NCI-H2029 treated with DMSO at 0.1 percent for 48 hours (cell line): Measurements from ENCODE around the gene SMARCAD1.

Experiments used
- DNase-seq: peaks from one replicate; lab custom pipeline; 2025; lab: John Stamatoyannopoulos, UW

The SMARCAD1 gene

DNA sequence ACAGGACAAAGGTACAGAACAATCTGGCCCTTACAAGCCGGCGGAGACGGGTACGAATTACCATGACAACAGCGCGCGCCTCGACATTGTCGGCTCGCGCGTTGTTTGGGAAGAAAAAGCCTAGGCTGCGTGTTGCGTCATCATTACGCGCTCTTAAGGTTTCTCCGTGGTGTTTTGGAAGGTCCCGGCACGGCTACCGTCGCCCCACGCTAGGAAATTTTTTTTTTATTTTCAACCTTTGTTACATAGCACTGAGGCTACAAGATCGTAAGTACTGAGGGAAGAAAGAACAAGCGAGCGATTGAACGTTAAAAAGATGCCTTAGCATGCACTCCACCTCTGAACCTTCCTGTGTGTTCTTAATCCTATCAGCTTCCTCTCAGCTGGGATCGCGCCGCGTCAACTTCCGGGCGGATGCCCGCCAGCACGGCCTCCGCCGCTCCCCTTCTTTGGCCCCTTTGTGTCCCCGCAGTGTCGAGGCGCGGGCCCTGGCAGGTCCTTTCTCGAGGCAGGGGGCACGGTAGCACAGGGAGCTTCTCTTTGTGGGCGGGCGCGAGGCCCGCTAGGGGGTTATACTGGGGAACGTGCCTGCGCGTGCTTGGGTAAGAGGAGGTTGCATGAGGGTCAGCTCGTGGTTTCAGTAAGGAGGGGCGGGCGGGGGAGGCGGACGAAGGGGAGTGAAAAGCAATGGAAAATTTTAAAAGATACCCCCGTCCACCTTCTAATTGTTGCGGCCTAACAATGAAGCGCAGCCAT, at the start of gene SMARCAD1:
TSS of gene SMARCAD1 (plus strand) at position 397 of the 756 bp plus-strand sequence. CDS start 530 bp downstream, outside the sequence.
- peak; percentile 88 for DNase-seq

DNA sequence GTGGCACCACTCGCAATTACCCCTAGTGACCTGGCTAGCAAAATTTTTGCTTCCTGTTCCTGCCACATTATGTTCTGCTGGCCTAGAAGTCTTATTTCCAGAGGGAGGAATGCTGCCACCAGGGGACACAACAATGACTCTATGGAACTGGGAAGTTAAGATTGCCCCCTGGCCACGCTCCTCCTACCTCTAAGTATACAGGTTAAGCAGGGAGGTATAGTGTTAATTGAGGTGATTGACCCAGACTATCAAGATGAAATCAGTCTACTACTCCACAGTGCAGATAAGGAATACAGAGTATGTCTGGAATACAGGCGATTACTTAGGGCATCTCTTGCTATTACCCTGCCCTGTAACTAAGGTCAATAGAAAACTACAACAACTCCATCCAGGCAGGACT, 48.8 kb upstream of the SMARCAD1 start:
- DNase-seq: no peak

DNA sequence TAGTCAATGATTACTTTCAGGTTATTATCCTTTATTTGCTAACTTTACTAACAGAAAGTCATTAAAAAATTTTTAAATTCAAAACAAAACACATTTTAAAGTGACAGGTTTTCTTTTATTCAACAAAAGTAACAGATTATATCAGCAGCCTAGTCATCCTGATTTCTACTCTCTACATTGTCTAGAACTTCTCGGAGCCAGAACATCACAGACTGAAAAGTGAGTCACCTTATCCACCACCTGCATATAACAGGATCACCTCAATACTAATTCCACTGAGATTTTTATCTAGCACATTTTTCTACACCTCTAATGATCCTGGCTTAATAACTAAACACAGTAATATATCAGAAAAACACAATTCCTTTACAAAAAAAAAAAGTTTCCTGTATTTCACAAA, 47.9 kb upstream of the SMARCAD1 start:
- no peak for DNase-seq

DNA sequence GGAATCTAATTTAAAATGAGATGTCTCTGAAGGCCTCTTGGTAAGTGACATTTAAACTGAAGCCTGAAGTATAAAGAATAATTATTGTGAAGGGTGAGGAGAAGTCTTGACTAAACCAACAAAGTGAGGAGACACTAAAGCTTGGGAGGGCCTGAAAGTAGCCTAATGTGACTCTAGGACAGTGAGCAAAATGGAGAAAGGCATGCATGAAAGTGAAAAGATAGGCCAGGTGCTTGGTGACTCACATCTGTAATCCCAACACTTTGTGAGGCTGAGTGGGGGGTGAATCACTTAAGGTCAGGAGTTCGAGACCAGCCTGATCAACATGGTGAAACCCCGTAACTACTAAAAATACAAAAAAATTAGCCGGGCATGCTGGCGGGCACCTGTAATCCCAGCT, 46.9 kb upstream of the SMARCAD1 start:
- DNase-seq: no peak

DNA sequence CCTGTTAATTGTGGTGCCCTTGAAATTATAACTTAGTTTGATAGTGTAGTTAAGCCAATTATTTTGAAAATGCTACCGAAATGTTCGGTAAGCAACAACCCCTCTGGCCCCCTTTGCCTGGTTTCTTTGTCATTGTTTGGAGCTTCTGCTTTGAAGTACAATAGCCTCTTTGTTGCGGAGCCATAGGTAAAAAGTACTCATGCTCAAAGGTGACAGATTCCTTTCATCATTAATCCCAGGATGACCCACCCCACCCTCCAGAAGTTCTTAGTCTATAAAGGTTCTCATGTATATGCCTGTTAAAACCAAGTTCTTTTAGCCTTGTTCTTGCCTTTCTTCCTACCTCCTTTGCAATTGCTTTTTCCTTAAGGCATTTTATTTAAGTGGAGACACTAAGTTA, 42.4 kb upstream of the SMARCAD1 start:
- DNase-seq: no peak

GRCh38 chr4:94168321-94168720, 39.3 kb upstream of the SMARCAD1 start:
- DNase-seq: no peak

DNA sequence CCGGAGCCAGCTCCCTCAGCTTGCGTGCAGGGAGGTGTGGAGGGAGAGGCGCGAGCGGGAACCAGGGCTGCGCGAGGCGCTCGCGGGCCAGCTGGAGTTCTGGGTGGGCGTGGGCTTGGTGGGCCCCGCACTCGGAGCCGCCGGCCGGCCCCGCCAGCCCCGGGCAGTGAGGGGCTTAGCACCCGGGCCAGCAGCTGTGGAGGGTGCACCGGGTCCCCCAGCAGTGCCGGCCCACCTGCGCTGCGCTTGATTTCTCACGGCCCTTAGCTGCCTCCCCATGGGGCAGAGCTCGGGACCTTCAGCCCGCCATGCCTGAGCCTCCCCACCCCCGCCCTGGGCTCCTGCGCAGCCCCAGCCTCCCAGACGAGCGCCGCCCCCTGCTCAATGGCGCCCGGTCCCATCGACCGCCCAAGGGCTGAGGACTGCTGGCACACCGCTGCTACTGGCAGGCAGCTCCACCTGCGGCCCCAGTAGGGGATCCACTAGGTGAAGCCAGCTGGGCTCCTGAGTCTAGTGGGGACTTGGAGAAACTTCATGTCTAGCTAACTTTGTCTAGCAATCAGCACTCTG, 37.8 kb upstream of the SMARCAD1 start:
- no peak for DNase-seq

GRCh38 chr4:94171616-94172015, 36.0 kb upstream of the SMARCAD1 start:
- no peak for DNase-seq

DNA sequence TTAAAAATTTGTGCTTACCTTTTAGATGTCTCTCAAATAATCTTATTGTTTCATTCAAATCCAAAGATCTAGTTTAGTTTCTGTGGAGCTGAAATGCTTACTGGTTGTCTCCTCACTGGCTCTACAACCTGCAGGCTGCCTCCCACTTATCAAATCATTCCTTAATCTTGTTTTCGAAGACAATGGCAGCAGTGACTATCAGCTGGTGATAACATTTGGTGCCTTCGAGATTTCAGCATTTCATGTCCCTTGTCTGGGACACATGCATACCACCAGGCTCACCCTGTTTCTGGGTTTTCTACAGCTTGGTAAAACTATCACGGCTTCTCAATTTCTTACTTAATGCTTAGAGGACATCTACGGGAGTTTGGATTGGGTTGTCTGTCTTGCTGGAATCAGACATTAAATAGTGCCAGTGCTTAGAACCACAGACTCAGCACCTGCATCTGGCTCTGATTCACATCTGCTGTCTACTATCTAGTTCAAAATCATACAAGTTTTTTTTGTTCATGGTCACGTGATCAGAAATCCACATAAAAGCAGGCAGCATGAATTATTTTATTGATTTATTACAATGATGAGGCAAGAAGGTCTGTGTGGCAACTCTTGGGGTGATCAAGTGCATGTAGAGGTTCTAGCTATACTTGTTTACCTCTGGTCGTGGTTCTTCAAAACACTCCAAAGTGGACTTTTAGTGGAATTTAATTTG, 32.0 kb upstream of the SMARCAD1 start:
- no peak for DNase-seq

GRCh38 chr4:94177822-94178221, 29.8 kb upstream of the SMARCAD1 start:
- DNase-seq: no peak

DNA sequence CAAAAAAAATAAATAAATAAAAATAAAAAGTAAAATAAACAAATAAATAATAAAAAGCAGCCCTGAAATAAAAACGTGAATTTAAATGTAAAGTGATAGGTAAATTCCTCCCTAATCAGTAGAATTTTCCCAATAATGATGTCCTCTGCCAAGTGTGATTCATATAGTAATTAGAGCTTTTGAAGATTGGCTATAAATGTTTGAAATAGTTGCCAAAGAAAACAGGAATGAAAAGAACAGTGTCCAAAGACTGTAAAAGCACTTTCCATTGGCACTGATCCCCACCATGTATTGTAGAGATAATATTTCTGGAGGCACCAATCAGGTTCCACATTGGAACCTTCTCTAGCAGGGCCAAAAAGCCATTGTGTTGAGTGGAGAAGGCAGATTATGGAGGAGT, 25.9 kb upstream of the SMARCAD1 start:
- no peak for DNase-seq

DNA sequence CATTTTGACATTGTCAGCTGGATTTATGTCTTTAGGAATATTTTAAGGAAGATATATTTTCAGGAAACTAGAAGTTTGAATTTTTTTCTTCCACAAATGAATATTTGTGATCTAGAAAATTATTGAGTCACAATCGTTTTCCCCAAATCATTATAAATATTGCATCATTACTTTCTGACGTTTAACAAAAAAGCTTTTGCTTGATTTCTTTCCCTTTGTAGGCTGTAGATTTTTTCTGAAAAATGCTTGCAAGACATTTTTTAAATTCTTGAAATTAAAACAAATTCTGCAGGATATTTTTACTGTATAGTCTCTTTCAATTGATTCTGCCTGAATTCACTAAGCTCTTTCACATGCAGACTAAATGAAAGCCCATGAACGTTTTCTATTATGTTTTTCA, 4.9 kb upstream of the SMARCAD1 start:
- DNase-seq: no peak

GRCh38 chr4:94208266-94208665, 601 bp downstream of the SMARCAD1 start:
- no peak for DNase-seq

DNA sequence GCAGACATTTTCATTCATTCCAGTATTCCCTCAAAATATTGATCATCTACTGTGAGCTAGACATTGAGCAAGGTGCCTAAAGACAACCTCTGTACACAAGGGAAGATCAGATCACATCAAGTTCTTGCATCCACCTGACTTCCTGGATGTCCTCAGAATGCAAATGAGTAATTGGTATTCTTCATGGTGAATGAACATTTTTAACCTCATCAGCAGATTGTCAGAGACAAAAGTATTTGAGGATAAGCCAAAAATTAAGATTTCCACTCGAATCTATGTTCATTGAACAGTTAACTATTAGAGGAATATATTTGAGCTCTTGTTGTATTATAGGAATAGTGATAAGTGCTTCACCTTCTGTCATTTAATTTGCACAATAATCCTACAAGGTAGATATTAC, 1.3 kb downstream of the SMARCAD1 start:
- no peak for DNase-seq

DNA sequence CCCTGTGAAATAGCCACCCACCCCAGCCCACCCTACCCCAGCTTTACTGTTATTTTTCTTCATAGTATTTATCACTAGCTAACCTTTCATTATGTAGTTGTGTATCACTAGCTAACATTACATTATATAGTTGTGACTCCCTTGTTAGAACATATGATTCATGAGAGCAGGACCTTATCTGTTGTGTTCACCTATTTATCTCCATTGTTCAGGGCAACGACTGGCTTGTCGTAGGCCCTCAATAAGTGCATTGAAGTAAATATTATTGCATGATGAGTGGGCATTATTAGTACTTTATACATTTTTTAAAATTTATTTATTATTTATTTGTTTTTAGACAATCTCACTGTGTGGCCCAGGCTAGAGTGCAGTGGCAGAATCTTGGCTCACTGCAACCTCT, 4.2 kb downstream of the SMARCAD1 start:
- no peak for DNase-seq

GRCh38 chr4:94214703-94215319, 7.1 kb downstream of the SMARCAD1 start:
- no peak for DNase-seq

DNA sequence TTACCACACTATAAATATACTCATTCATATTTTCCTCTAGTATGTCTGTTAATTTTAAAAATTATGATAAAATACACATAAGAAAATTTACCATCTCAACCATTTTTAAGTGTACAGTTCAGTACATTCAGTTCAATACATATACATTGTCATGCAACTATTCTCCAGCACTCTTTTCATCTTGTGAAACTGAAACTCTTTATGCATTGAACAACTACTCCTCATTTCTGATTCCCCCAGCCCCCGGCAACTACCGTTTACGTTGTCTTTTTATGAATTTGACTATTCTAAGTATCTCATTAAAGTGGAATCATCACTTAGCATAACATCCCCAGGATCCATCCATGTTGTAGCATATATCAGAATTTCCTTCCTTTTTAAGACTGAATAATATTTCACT, 8.7 kb downstream of the SMARCAD1 start:
- no peak for DNase-seq

GRCh38 chr4:94219402-94219801, 11.7 kb downstream of the SMARCAD1 start:
- DNase-seq: no peak

- no peak for DNase-seq
Observed at GRCh38 chr4:94221916-94222315, 14.3 kb downstream of the SMARCAD1 start.

DNA sequence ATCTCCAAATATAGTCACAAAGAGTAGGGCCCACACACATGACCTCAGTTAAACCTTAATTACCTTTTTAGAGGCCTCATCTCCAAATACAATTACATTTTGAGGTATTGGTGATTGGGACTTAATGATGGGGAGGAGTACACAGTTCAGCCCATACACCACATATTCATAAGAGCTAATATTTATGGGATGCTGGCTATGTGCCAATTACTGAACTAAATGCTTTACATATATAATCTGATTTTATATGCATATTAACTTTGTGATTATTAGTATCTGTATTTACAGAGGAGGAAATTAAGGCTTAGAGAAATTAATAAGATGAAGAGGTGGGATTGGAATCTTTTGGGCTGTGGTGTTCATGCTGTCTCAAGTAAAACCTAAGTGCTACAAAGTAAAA, 17.8 kb downstream of the SMARCAD1 start:
- DNase-seq: no peak

- no peak for DNase-seq
Observed at GRCh38 chr4:94226763-94227162, 19.1 kb downstream of the SMARCAD1 start.

GRCh38 chr4:94228493-94229216, 21.0 kb downstream of the SMARCAD1 start:
- no peak for DNase-seq
